ENCODE measurements around the gene MAG. TPM values are rescaled to one million over a fixed set of nuclear protein-coding genes. Genes with fewer than 3 reads are reported as not detected.

Gene MAG
- total RNA-seq, 1 experiment from 2014 or later: not detected

DNA sequence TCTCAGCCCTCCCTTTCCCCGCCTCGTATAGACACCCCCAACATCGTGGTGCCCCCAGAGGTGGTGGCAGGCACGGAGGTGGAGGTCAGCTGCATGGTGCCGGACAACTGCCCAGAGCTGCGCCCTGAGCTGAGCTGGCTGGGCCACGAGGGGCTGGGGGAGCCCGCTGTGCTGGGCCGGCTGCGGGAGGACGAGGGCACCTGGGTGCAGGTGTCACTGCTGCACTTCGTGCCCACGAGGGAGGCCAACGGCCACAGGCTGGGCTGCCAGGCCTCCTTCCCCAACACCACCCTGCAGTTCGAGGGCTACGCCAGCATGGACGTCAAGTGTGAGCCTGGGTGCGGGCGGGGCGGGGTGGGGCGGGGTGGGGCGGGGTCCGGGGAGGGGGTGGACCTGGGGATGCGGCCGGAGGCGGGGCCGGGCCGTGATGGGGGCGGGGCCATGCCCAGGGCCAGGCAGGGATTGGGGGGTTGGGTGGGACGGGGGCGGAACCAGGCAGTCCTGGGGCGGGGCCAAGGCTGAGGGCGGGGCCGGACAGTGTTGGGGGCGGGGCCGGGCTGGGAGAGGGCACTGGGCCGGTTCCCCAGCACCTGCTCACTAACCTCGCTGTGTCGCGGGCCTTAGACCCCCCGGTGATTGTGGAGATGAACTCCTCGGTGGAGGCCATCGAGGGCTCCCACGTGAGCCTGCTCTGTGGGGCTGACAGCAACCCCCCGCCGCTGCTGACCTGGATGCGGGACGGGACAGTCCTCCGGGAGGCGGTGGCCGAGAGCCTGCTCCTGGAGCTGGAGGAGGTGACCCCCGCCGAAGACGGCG lies 7.8 kb downstream of the MAG start:
- DNase-seq (ENCODE audit: low read depth): no peak

GRCh38 chr19:35300339-35300649 lies 8.3 kb downstream of the MAG start:
- DNase-seq (ENCODE audit: low read depth): no peak

GRCh38 chr19:35301961-35302360 lies 10.0 kb downstream of the MAG start:
- no peak for DNase-seq (ENCODE audit: low read depth)

GRCh38 chr19:35302446-35302845 lies 10.5 kb downstream of the MAG start:
- DNase-seq (ENCODE audit: low read depth): no peak

- no peak for DNase-seq (ENCODE audit: low read depth)
Measured at GRCh38 chr19:35303357-35303915, 11.5 kb downstream of the MAG start.

DNA sequence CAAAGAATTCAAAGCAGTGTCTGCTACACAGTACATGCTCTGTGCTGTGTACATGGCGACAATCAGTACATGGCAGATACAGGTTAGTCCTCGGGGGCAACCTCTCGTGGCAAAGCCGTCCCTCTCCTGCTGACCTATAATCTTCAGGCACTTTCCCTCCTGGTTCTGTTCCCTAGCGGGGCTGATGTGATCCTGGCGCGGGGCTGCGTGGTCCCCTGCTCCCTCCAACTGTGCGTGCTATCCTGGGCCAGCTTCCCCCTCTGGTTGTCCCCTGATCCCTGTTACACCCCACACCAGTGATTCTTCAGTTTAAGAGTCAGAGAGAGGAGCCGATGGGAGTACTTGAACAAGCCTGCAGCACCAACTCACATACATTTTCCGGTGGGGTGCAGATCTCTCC lies 12.1 kb downstream of the MAG start:
- DNase-seq (ENCODE audit: low read depth): no peak

- DNase-seq (ENCODE audit: low read depth): no peak
Measured at GRCh38 chr19:35305181-35305580, 13.2 kb downstream of the MAG start.

GRCh38 chr19:35306473-35307246 lies 14.7 kb downstream of the MAG start:
- DNase-seq (ENCODE audit: low read depth): no peak

- no peak for DNase-seq (ENCODE audit: low read depth)
Measured at GRCh38 chr19:35307931-35308330, 16.0 kb downstream of the MAG start.

- no peak for DNase-seq (ENCODE audit: low read depth)
Measured at GRCh38 chr19:35308910-35309309, 16.9 kb downstream of the MAG start.

- no peak for DNase-seq (ENCODE audit: low read depth)
Measured at GRCh38 chr19:35309481-35310279, 17.7 kb downstream of the MAG start.

GRCh38 chr19:35310331-35310730 lies 18.4 kb downstream of the MAG start:
- no peak for DNase-seq (ENCODE audit: low read depth)

DNA sequence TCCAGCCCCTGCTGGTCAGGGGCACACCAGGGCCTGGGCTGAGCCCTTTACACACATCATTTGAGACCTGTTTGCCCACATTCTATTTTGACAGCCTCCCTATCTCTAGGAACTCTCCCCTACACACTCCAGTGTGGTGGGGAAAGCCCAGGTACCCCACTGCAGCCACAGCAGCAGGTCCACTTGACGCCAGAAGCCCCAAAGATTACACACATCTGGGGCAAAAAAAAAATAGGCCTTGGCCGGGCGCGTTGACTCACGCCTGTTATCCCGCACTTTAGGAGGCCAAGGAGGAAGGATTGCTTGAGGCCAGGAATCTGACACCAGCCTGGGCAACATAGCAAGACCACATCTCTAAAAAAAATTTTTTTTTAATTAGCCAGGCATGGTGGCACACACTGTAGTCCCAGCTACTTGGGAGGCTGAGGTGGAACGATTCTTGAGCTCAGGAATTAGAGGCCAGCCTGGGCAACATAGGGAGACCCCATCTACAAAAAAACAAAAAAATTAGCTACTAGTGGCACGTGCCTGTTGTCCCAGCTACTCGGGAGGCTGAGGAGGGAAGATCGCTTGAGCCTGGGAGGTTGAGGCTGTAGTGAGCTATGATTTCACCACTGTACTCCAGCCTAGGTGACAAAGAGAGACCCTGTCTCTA lies 19.0 kb downstream of the MAG start:
- peak; percentile 53 for DNase-seq (ENCODE audit: low read depth)

DNA sequence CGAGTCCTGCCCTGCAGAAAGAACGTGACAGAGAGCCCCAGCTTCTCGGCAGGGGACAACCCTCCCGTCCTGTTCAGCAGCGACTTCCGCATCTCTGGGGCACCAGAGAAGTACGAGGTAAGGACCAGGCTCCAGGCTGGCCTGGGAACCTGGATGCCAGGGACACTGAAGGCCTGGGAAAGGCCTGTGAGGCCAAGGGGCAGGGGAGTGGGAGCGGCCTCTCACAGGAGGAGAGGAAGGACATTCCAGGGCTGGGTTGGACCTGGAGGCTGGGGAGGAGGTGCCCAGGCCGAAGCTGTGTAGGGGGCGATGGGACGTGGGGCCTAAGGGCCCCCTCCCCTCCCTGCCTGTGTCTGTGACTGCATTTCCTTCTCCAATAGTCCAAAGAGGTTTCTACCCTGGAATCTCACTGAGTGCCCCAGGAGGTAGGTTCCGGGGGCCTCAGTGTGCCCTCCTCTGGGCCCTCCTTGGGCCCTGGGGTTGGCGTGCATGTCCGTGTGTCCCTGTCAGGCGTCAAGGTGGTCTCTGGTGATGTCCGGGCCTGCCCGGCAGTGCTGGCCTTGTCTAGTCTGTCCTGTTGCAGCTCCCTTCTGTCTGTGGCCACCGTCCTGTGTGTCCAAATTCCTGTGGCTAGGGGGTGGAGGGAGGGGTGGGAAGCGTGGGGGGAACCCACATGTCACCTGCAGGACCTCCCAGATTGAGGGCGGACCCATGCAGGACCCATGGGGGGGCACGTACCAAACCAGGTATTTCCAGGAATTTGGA lies 20.1 kb downstream of the MAG start:
- no peak for DNase-seq (ENCODE audit: low read depth)

- DNase-seq (ENCODE audit: low read depth): peak; percentile 37
Measured at GRCh38 chr19:35313587-35313986, 21.6 kb downstream of the MAG start.

- no peak for DNase-seq (ENCODE audit: low read depth)
Measured at GRCh38 chr19:35314031-35314430, 22.1 kb downstream of the MAG start.

DNA sequence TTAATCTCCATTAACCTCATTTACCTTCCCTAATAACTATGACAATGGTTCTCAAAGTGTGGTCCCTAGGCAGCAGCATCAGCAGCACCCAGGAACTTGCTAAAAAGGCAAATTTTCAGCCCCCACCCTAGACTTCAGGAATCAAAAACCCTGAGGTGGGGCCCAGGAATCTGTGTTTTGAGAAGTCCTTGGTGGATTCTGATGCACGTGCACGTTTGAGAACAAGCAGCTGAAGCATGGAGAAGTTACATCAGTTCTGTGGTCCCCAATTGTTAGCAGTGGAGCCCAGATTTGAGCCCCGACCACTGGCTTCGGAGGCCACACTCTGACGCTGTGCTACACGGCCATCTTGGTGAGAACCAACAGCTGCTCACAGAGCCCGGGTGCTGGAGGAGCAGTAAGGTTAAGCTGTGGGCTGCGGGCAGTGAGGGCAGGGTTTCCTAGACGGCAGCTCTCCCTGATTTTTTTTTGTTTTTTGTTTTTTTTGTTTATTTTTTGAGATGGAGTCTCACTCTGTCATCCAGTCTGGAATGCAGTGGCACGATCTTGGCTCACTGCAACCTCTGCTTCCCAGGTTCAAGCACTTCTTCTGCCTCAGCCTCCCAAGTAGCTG lies 23.0 kb downstream of the MAG start:
- no peak for DNase-seq (ENCODE audit: low read depth)

DNA sequence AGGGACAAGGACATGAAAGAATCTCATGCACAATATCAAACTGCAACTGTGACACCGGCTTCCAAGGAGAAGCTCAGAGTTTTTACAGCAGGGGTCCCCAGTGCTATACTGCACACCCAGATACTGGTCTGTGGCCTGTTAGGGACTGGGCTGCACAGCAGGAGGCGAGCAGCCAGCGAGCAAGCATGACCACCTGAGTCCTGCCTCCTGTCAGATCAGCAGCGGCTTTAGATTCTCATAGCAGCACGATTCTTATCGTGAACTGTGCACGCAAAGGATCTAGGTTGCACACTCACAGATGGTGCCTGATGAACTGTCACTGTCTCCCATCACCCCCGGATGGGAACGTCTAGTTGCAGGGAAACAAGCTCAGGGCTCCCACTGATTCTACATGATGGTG lies 23.9 kb downstream of the MAG start:
- no peak for DNase-seq (ENCODE audit: low read depth)

DNA sequence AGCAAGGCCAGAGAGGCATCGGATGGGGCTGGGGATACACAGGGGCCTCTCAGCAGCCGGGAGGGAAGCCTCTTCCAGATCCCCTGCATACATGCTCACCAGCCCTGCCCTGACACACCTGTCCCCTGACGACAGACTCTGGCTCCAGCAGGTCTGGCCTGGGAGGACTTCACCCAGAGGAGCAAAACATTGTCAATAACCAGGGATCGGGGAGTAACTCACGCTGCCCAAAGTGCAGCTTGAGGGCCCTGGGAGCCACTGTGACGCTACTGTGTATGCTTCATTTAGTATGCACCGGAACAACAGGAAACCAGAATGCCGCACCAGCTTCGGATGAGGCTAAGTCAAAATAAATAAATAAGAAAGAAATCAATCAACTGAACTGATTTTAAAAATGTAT lies 24.6 kb downstream of the MAG start:
- DNase-seq (ENCODE audit: low read depth): no peak

DNA sequence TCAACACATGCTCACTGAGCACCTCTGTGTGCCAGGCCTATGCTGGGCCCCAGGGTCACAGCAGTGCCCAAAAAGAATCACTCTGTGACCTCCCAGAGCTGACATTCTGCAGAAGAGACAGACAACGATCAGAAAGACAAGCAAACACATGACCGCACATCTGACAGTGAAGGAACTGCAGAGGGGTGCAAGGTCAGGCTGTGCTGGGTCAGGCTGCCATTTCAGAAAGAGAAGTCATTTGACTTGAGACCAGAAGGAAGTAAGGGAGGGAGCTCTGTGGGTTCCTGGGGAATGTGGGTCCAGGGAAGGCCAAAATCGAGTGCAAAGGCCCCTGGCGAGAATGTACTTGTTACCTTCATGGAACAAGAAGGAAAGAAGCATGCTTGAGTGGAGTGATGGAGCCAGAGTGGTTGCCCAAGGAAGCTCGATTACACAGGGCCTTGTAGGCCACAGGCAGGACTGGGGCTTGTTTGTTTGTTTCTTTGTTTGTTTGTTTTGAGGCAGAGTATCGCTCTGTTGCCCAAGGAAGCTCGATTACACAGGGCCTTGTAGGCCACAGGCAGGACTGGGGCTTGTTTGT lies 25.6 kb downstream of the MAG start:
- DNase-seq (ENCODE audit: low read depth): no peak

Measured in RPMI7951 (cell line).